Astrocyte of the hippocampus (primary cell): ENCODE measurements around the gene MCM6.

Source experiments
- DNase-seq: peaks from one replicate; pipeline ENCODE4 v3.0.0; 2011; ENCODE audit warnings: low read depth, low spot score

The MCM6 gene

DNA sequence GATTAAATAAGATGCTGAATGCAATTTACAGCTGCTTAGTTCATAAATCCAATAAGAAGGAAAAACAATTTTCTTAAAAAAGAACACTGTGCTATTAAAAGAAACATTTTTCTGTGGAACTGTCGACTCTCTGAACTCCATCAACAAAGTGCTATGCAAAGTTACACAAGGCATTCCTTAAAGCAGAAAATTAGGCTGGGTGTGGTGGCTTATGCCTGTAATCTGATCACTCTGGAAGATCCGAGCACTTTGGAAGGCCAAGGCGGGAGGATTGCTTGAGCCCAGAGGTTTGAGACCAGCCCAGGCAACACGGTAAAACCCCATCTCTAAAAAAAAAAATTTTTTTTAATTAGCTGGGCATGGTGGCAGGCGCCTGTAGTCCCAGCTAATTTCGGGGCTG, 13.0 kb downstream of the MCM6 start:
- no peak for DNase-seq

DNA sequence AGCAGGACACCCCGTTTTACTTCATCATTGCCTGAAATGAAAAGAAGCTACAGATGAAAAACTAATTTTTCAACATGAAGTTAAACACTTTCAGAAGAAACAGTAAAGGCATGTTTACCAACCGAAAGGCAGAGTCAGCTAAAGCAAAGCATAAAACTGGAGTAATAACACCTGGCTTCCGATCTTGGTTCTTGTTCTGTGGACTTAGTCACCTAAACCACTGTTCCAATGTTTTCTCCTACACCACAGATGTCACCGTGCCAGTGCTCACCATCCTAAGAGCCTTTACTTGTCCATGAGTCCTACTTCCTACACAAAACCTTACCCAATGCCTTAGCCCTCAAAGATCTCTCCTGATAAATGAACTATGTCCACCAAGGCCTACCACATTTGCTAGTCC, 13.5 kb downstream of the MCM6 start:
- no peak for DNase-seq

GRCh38 chr2:135853401-135853800, 22.8 kb downstream of the MCM6 start:
- no peak for DNase-seq

GRCh38 chr2:135851858-135852257, 24.4 kb downstream of the MCM6 start:
- DNase-seq = no peak

DNA sequence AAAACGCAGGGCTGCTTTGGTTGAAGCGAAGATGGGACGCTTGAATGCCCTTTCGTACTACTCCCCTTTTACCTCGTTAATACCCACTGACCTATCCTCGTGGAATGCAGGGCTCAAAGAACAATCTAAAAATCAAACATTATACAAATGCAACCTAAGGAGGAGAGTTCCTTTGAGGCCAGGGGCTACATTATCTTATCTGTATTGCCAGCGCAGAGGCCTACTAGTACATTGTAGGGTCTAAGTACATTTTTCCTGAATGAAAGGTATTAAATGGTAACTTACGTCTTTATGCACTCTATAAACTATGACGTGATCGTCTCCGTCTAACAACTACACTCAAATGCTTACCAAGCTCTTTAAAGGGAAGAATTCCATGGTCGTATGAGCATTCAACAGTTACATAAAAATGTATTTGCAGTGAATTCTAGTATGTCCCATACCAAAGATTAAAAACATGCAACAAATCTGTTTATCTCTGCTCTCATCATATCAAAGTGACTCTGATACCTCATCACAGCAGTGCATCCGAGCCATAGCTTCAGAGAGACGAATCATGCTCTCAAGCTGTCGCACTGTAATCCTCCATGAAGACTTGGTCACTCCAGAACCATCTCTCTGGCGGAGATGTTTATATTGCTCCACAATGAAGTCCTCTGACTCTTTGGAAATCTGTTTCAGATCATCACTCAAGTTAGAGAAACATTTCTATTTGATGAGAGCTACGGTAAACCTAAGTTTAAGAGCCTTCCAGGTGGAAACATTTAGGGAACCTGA, 25.2 kb downstream of the MCM6 start:
- DNase-seq = no peak

- no peak for DNase-seq
Observed at GRCh38 chr2:135849087-135849486, 27.2 kb downstream of the MCM6 start.

GRCh38 chr2:135845997-135846396, 30.2 kb downstream of the MCM6 start:
- DNase-seq = no peak

GRCh38 chr2:135845257-135845656, 31.0 kb downstream of the MCM6 start:
- no peak for DNase-seq

DNA sequence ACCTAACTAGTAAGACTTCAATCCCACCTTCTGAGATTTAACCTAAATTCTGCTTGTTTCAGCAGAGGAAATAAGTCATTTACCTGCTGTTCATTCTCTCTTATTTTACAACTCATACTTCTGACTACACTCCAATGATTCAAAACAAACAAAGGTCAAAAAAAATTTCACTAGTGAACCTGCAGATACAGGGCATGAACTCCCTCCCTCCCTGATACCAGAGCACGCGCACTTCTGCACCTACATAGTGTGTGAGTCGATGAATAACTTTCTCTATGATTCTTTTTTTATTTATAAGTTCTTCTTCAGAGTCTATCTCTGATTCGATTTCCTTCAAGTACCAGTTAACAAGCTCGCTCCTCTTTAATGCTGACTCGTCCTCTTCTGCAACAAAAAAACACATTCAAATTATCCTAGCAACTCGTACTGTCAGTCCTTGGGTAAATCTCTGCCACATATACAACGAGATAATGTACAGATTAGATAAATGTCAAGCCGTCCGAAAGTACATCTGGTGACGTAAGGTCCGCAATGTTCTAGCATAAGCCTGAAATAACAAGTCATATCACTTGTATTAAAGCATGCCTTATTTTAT, 31.8 kb downstream of the MCM6 start:
- DNase-seq = no peak

GRCh38 chr2:135843671-135844070, 32.6 kb downstream of the MCM6 start:
- no peak for DNase-seq

- DNase-seq = no peak
Observed at GRCh38 chr2:135840601-135841000, 35.6 kb downstream of the MCM6 start.

- peak; percentile 35 for DNase-seq
Observed at GRCh38 chr2:135839713-135840112, 36.5 kb downstream of the MCM6 start.

DNA sequence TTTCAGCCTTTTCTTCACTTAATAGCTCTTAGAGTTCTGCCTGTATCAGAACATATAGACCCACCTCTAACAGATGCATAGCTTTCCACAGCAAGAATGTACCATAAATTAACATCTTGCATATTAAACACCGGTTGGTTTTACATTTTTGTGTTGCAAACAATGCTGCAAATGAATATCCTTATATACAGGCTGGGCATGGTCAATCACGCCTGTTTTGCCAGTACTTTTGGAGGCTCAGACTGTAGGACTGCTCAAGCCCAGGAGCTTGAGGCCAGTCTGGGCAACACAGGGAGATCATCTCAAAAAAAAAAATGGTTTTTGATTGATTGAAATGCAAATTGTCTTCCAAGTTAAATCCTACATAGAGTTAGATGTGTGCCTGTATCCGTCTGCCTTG, 37.7 kb downstream of the MCM6 start:
- DNase-seq = no peak

DNA sequence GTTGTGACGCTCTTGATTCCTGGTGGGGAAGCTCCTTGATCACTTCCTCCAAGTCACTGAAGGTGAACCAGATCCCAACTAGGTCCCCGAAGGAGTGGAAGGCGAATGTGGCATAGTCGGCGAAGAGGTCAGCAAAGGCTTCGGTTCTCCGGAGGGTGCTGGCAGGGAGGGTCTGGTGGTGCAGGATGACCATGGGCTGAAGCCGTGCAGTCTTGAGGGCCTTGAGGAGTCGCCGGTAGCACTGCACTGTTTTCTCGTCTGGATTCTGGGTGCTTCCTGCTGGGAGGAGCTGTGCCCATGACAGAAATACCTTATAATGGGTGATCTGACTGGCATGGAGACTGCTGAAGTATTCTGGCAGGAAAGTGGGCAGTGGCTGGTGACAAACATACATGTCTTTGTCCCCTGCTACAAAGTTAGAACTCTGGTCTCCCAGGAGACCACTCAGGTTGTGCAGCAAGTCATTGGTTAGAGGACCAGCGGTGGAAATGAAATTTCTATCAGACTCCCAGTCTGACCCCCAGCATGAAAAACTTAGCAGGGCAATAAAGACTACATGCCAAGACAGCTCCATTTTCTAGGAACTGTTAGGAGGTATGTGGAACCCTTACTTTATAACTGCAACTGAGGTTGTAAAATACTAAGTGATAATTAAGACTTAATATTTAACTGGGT, 39.5 kb downstream of the MCM6 start, which contains the start of gene LCT:
TSS of gene LCT (minus strand) at position 589 of the 675 bp plus-strand sequence. CDS start at position 574, 15 bp downstream.
- no peak for DNase-seq

GRCh38 chr2:135832891-135833290, 43.4 kb downstream of the MCM6 start:
- DNase-seq = no peak

DNA sequence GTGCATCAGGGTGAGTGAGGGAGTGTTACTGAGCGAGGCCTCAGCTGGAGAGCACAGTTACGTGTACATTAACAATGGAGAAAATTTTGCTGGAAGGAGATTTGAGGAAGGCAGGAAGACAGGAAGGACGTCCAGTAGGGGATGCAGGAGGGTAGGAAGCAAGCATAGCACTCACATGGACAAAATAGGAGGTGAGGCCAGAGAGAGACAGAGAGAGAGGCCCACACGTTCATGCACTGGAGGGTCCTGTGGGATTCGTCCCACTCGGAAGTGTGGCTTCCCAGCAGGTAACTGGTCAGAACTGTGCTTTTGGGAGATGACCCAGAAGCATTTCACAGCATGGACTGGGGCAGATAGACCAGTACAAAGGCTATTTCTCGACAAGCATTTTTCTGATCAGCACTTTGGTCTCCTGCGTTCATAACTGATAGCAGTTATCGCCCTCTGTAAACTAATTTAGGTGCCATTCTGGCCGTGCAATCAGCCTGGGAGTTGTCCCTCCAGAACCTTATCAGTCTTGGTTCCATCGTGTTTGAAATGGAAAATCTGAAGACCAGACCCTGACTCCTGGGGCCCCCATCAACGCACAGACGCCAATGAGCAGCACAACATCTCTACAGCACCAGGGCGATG, 44.9 kb downstream of the MCM6 start:
- DNase-seq = no peak

DNA sequence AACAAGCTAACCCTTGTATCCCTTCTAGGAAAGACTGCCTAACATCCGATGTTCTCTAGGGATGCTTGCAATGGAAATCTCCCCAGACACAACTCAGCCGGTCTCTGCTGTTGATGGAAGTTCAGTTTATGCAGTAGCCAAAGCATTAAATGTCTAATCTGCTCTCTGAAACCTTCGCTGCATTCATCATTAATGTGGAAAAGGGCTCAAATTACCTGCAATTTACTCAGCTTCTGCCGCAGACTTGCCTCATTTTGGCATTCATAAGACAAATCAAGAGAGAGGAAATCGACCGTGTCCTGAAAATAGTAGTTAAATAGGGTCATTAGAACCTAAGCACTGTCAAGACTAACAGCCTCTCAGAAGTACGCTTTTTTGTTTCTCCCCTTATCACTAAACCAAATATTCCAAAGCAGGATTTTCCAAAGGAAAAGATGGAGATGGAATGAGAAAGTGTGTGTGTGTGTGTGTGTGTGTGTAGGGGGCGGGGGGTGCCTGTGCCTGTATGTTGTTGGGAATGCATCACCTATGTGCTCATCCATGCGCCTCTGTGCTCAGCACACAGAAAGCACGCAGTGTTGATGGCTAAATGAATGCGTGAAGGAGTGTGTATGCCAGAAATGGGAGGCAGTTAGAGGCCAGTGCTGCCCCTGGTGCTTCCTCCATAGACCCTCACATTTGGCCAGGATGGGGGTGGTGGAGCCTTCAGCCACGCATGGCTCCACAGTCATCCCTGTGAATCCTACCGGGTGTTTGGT, 46.7 kb downstream of the MCM6 start:
- peak; percentile 11 for DNase-seq

GRCh38 chr2:135826544-135826943, 49.7 kb downstream of the MCM6 start:
- DNase-seq = no peak

- DNase-seq = no peak
Observed at GRCh38 chr2:135825550-135826176, 50.6 kb downstream of the MCM6 start.

DNA sequence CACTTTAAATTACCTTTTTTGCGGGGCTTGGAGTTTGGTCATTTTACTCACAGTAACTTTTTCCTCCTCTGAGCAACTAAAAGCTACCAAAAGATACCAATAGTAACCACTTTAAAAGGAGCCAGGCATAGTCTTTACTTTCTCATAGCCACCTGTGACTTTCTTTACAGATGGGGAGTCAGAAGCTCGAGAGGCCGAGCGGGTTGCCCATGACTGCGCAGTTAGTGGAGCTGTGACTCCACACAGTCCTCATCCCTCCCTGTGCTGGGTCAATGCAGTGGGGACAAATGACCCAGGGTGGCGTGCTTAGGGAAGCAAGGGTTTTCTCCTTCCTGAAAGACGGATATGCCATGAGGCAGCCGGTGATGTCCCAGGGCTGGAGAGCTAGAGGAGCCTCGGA, 51.1 kb downstream of the MCM6 start:
- DNase-seq = no peak

DNA sequence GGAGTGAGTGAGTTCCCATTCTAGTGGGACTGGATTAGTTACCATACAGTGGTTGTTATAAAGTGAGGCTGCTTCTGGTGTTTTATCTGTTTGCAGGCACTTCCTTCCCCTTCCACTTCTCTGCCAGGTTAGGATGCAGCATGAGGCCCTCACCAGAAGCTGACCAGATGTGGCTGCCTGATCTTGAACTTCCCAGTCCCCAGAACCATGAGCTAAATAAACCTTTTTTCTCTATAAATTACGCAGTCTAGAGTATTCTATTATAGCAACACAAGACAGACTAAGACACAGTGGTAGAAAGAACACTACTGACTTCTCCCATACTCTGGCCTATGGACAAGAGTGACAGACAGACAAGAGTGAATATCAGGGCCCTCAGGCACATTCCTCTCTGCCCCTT, 53.4 kb downstream of the MCM6 start:
- no peak for DNase-seq
